ENCODE results near the gene SUPT7L.
"Not testable (repeated sequence)": the region's sequence is repeated elsewhere in the genome, so short reads cannot be mapped to it uniquely, and the experiment has no call there.

Gene SUPT7L

GRCh38 chr2:27685006-27685405, 21.6 kb upstream of the SUPT7L start:
- DNase-seq: not testable (repeated sequence)

DNA sequence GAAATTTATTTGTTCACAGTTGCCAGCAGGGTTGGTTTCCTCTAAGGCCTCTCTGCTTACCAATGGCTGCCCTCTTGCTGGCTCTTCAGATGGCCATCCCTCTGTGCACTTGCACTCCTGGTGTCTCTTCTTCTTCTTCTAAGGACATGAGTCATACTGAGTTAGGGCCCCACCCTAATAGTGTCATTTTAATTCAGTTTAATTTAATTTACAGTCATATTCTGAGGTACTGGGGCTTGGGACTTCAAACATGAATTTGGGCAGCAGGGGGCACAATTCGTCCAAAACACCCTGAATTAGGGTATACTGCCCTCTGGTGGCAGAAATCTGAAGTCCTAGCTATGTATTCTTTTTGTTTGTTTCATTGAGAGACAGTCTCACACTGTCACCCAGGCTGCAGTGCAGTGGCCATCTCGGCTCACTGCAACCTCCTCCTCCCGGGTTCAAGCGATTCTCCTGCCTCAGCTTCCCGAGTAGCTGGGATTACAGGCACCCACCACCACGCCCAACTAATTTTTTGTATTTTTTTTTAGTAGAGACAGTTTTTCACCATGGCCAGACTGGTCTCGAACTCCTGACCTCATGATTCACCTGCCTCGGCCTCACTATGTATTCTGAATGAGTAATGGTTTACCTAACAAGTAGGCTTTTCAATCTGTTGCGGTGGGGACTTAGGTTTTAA, 20.1 kb upstream of the SUPT7L start:
- DNase-seq: peak; percentile 41 to 93

GRCh38 chr2:27682334-27682771, 18.9 kb upstream of the SUPT7L start:
- DNase-seq: not testable (repeated sequence)

DNA sequence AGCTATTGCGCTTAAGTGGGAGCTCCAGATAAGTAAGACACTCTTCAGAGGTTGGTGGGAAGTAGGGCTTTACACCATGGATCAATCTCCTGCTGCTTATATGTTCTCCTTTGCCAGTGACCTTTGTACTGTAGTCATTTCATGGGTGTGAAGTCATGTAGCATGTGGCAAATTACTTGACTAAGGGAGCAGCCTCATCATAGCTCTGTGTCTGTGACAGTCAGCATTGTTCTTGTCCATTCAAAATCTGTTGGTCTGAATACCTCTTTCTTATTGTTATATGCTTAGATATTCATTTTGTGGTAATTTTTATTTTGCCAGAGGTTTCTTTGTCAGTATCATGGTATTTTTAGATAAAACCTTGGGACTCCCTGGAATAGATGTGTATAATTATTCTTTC, 18.4 kb upstream of the SUPT7L start:
- no peak for DNase-seq

DNA sequence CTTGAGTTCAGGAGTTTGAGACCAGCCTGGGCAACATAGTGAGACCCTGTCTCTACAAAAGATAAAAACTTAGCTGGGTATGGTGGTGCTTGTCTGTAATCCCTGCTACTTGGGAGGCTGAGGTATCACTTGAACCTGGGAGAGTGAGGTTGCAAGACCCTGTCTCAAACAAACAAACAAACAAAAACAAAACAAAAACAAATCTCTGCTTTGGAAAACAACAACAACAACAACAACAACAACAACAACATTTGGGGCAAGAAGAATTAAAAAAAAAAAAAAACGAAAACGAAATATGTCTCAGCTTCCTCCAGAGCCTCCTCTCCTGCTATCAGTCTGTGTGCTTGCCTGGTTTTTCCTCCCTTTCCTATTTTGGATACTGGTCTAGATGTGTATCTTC, 17.2 kb upstream of the SUPT7L start:
- no peak for DNase-seq

DNA sequence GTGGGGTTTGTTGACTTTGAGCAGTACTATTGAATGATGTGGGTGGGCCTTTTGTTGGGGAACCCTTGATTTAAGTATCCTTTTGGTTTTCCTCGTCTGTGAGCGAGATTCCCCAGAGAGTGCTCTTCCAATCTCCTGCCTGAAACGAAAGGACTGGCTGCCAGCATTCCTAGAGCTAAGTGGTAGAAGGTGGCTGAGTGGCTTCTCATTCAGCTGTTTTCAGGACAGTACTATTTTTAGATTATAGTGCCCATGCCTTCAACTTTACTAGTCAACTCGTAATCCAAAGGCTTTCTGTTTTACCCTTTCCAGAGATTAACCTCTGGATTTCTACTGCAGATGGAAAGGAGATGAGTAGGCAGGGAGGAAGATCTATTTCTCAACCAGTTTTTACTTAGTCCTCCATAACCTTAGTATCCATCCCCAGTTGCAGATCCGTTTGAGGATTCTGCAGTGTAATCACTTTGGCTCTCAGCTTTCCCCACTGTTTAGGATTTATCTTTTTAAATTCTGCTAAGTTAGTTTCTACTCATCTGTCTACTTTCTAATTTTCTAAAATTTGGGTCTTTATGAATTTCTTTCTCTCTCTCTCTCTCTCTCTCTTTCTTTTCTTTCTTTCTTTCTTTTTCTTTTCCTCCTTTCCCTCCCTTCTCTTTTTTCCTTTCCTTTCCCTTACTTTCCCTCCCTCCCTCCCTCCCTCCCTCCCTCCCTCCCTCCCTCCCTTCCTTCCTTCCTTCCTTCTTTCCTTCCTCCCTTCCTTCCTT, 9.5 kb upstream of the SUPT7L start:
- DNase-seq: no peak

GRCh38 chr2:27671235-27671634, 7.8 kb upstream of the SUPT7L start:
- no peak for DNase-seq

GRCh38 chr2:27667446-27667845, 4.0 kb upstream of the SUPT7L start:
- no peak for DNase-seq

DNA sequence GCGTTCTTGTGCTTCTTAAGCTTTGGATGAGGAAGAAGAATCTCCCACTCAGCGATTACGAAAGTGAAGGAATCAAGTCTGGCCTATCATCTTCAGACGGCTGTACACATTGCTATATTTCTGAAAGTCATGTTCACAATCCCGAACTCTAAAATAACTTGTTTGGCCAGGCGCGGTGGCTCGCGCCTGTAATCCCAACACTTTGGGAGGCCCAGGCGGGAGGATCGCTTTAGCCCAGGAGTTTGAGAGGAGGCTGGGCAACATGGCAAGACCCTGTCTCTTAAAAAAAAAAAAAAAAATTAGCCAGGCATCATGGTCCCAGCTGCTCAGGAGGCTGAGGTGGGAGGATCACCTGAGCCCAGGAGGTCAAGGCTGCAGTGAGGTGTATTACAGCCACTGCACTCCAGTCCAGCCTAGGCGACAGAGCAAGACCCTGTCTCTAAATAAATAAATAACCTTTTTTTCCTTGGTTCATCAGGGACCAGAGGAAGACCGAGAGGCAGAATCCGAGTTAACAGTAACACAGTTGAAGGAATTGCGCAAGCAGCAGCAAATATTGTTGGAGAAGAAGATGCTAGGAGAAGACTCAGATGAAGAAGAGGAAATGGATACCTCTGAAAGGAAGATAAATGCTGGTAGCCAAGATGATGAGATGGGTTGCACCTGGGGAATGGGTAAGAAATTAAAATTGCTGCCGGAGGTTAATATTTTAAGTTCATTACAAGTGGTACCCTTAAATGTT, 1.4 kb upstream of the SUPT7L start:
- DNase-seq: no peak

GRCh38 chr2:27664154-27664574, 750 bp upstream of the SUPT7L start:
- no peak for DNase-seq

GRCh38 chr2:27661371-27661770, 2.0 kb downstream of the SUPT7L start:
- no peak for DNase-seq

- DNase-seq: no peak
These were observed 8.1 kb downstream of the SUPT7L start for GRCh38 chr2:27655155-27655951.

DNA sequence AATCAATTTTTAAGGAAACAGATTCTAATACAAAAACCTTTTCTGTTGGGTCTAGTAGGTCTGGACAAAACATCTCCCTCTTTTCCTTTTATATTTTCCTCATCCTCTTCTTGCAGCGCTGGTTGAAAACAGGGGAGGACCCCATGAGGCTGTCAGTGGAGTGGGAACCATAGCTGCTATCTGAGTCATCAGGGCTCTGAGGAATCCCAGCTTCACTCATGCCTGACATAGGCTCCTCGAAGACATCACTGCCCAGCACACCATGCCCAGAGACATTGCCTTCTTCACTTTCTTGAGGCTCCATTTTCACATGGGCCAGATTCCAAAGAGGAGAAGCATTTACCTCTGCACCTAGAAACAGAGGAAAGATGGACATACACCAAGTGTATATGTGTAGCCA, 10.0 kb downstream of the SUPT7L start:
- DNase-seq: no peak

GRCh38 chr2:27652790-27653189, 10.6 kb downstream of the SUPT7L start:
- no peak for DNase-seq

- DNase-seq: no peak
These were observed 11.1 kb downstream of the SUPT7L start for GRCh38 chr2:27652341-27652740.

- no peak for DNase-seq
These were observed 12.4 kb downstream of the SUPT7L start for GRCh38 chr2:27651056-27651455.

DNA sequence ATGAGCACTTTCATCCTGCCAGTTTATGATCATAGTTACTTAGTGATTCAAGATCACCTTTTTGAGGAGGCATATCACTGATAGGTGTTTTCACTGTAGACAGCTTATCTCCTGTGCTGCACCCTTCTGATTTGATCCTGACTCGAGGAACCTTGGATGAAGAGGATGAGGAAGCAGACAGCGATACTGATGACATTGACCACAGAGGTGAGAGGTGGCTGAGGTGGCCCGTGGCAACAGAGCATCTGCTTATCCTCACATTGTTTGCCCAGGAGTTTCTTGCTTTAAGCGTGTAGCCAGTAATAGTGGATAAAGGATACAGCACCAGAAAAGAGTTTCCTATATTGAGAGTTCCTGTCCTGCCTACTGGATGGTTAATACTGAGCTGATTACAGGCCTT, 15.7 kb downstream of the SUPT7L start:
- DNase-seq: no peak

- no peak for DNase-seq
These were observed 16.1 kb downstream of the SUPT7L start for GRCh38 chr2:27647289-27647688.

GRCh38 chr2:27645197-27645596, 18.2 kb downstream of the SUPT7L start:
- no peak for DNase-seq

GRCh38 chr2:27640722-27641245, 22.6 kb downstream of the SUPT7L start:
- no peak for DNase-seq

DNA sequence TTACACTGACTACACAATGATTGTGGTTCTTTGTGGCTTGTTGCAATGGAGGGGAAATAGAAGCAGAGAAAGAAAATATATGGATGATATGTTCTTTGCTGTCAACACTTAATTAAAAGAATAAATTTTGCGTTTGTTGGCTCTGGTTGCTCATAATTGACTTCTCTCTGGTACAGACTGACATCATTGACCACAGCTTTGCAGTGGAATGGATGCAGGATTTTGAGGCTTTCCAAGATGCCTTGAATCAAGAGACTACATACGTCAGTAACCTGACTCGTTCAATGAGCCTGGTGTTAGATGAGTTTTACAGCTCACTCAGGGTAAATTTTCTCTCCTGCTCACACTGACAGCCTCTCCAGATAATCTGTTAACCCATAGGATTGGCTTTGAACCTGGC, 24.7 kb downstream of the SUPT7L start:
- no peak for DNase-seq

GRCh38 chr2:27638037-27638637, 25.3 kb downstream of the SUPT7L start:
- no peak for DNase-seq

Data from bone marrow (tissue), 2 donors.